Activated CD4-positive, alpha-beta memory T cell treated with anti-CD3 and anti-CD28 coated beads, Interleukin-2, amount 10 ng/mL, durations not matched to agents 7 days and 5 days (primary cell): ENCODE measurements around the gene CAMK1. TPM values are rescaled to one million over a fixed set of nuclear protein-coding genes. Genes with fewer than 3 reads are reported as not detected.

Source experiments
- CTCF ChIA-PET: fragments of 350-600 bp; sonication (Branson Sonifier 250); formaldehyde crosslinking; loops from one replicate; lab custom pipeline; 2021; ENCODE audit warnings: antibody characterized with exemption, inconsistent platforms; lab: Charles Lee
- POLR2A ChIA-PET: fragments of 350-600 bp; sonication (Branson Sonifier 250); formaldehyde crosslinking; loops from one replicate; lab custom pipeline; 2021; ENCODE audit warnings: antibody characterized with exemption; lab: Charles Lee
- DNase-seq: peaks from one replicate; pipeline ENCODE4 v3.0.0-alpha.2; 2020
- H3K27ac Mint-ChIP-seq: one replicate; pipeline ENCODE4 v1.8.0; 2021; ENCODE audit warnings: mild to moderate bottlenecking, mixed read lengths
- H3K27me3 Mint-ChIP-seq: one replicate; pipeline ENCODE4 v1.8.0; 2021; ENCODE audit warnings: mixed read lengths
- H3K36me3 Mint-ChIP-seq: one replicate; pipeline ENCODE4 v1.8.0; 2021; ENCODE audit warnings: low read depth, mixed read lengths
- H3K4me1 Mint-ChIP-seq: one replicate; pipeline ENCODE4 v1.8.0; 2021; ENCODE audit warnings: mixed read lengths
- H3K4me3 Mint-ChIP-seq: one replicate; pipeline ENCODE4 v1.8.0; 2021; ENCODE audit warnings: mild to moderate bottlenecking, mixed read lengths
- H3K9me3 Mint-ChIP-seq: one replicate; pipeline ENCODE4 v1.8.0; 2021; ENCODE audit warnings: mixed read lengths
- total RNA-seq, 2 experiments: library from RNA; stranded (reverse); gene quantifications; one replicate each; pipeline ENCODE4 v1.2.3, GENCODE V29; 2021

CAMK1 gene
- total RNA-seq, 2 experiments from 2014 or later, result 18.5 to 20.2 TPM

GRCh38 chr3:9768141-9768775 lies 1.5 kb downstream of the CAMK1 start:
- ChIA-PET CTCF (interaction anchor here (0.7 to 3.3 kb wide), 2 partner anchors 15 to 41 kb away, joined by 3 to 10 read pairs; no protein-coding TSS in a partner anchor), POLR2A (interaction anchor here (1.0 to 5.2 kb wide), 8 partner anchors 13 to 46 kb away, joined by 3 to 25 read pairs (median 14); partner anchors contain the start of genes ARPC4, BRPF1, OGG1 and TADA3)
- peaks cover 40% of the 10 kb centered on the region for H3K4me1 Mint-ChIP-seq
- H3K9me3 Mint-ChIP-seq, result no peaks in the 10 kb centered on the region
- H3K4me3 Mint-ChIP-seq, result no peak overlapping the region
- no peak overlapping the region for H3K27ac Mint-ChIP-seq
- H3K27me3 Mint-ChIP-seq, result no peaks in the 10 kb centered on the region
- DNase-seq, result no peak
- peaks cover 6% of the 10 kb centered on the region for H3K36me3 Mint-ChIP-seq

DNA sequence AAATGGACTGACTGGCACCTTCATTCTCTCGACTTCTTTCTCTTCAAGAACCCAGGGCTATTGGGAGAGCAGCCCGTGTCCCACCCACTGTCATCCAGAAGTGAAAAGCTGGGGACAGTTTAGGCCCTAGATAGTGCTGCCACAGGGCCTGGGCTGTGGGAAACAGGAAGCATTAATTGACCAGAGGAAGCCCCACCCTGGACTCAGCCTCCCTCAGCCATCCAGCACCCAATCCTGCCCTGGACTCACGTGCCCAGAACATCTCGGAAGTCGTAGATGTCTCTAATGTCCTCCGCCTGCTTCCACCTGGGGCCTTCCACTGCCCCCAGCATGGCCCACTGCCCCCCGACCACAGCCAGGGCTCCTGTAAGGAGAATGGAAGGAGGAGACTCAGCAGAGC lies 2.3 kb downstream of the CAMK1 start:
- Mint-ChIP-seq H3K36me3 (peaks cover 6% of the 10 kb centered on the region), H3K27me3 (no peaks in the 10 kb centered on the region)
- POLR2A ChIA-PET, result interaction anchor here (1.2 to 5.2 kb wide), 4 partner anchors 9 to 25 kb away, joined by 3 to 25 read pairs (median 18); partner anchors contain the start of genes ARPC4 and TADA3

GRCh38 chr3:9765865-9766264 lies 3.9 kb downstream of the CAMK1 start:
- DNase-seq, result no peak
- H3K4me3 Mint-ChIP-seq, result no peak overlapping the region
- H3K9me3 Mint-ChIP-seq, result no peaks in the 10 kb centered on the region
- peaks cover 9% of the 10 kb centered on the region for H3K36me3 Mint-ChIP-seq
- POLR2A ChIA-PET, result interaction anchor here (1.8 to 2.2 kb wide), 2 partner anchors 15 to 27 kb away, joined by 6 to 7 read pairs; partner anchors contain the start of gene ARPC4
- peaks cover 40% of the 10 kb centered on the region for H3K4me1 Mint-ChIP-seq
- H3K27me3 Mint-ChIP-seq, result no peaks in the 10 kb centered on the region
- H3K27ac Mint-ChIP-seq, result no peak overlapping the region
- CTCF ChIA-PET, result no interaction called here

More for the DNA sequence above, 2.3 kb downstream of the CAMK1 start:
- H3K9me3 Mint-ChIP-seq, result no peaks in the 10 kb centered on the region
- CTCF ChIA-PET, result no interaction called here
- peaks cover 40% of the 10 kb centered on the region for H3K4me1 Mint-ChIP-seq
- H3K27ac Mint-ChIP-seq, result no peak overlapping the region
- H3K4me3 Mint-ChIP-seq, result no peak overlapping the region
- no peak for DNase-seq

DNA sequence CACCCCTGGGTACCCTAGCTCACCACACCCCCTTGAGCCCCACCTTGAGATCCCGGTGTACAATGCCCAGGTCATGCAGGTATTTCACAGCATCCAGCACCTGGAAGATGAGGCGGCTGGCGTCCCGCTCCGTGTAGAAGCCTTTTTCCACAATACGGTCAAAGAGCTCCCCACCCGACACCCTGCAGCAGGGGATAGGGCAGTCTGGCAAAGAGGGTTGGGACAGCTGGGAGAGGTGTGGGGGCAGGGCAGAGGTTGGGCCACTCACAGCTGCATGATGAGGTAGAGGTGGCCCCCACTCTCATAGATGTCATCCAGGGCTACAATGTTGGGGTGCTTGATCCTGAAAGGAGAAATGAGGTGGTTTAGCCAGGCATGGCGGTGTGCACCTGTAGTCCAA lies 6.9 kb downstream of the CAMK1 start:
- Mint-ChIP-seq H3K4me1 (peaks cover 14% of the 10 kb centered on the region), H3K9me3 (no peaks in the 10 kb centered on the region), H3K27ac (no peak overlapping the region), H3K27me3 (no peaks in the 10 kb centered on the region), H3K36me3 (peaks cover 31% of the 10 kb centered on the region), H3K4me3 (no peak overlapping the region)
- ChIA-PET POLR2A (interaction anchor here (1.2 to 2.8 kb wide), 3 partner anchors 8 to 13 kb away, joined by 3 to 13 read pairs (median 5); partner anchors contain the start of gene OGG1), CTCF (interaction anchor here (0.6 to 1.3 kb wide), 4 partner anchors 10 to 65 kb away, joined by 3 to 4 read pairs (median 3); partner anchors contain the start of gene OGG1)
- DNase-seq, result no peak

GRCh38 chr3:9761919-9762318 lies 7.8 kb downstream of the CAMK1 start:
- Mint-ChIP-seq H3K36me3 (peaks cover 34% of the 10 kb centered on the region), H3K27ac (no peak overlapping the region), H3K9me3 (no peaks in the 10 kb centered on the region), H3K4me3 (no peak overlapping the region), H3K27me3 (no peaks in the 10 kb centered on the region), H3K4me1 (peaks cover 5% of the 10 kb centered on the region)
- DNase-seq, result no peak
- POLR2A ChIA-PET, result interaction anchor here (1.3 to 2.8 kb wide), 2 partner anchors 9 to 12 kb away, joined by 5 to 13 read pairs; partner anchors contain the start of gene OGG1
- CTCF ChIA-PET, result no interaction called here

DNA sequence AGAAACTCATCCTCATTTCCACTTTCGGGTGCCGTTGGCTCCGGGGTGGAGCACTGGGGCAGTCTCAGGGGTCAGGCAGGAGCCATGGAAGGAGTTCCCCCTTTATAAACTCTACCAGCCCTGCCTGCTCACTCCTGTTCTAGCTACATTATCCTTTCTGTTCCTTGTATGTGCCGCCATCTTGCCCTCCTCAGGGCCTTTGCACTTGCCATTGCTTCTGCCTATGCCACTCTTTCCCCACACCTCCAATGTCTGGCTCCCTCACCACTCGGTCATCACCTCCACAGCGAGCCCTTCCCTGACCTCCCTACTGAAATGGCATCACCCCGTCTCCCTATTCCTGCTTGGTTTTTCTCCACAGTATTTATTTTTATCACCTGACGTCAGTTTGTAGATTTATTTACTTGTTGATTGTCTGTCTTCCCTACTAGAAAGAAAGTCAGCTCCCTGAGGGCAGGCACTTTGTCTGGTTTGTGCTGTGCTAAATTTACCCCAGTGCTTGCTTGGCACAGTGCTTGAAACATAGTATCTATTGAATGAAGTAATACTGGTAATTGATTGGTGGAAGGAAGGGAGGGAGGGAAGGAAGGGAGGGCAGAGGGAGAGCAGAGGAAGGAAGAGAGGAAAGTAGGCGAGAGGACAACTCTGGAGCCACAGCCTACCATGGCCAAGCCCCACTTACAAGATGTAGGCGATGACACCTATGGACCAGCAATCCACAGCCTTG lies 8.8 kb downstream of the CAMK1 start:
- peaks cover 43% of the 10 kb centered on the region for H3K36me3 Mint-ChIP-seq
- peaks cover 3% of the 10 kb centered on the region for H3K4me1 Mint-ChIP-seq
- CTCF ChIA-PET, result interaction anchor here (1.1 kb wide), 1 partner anchor 171 kb away, joined by 3 read pairs; no protein-coding TSS in a partner anchor
- DNase-seq, result no peak
- POLR2A ChIA-PET, result interaction anchor here (3.0 kb wide), 1 partner anchor 11 kb away, joined by 12 read pairs; the partner anchor contains the start of gene OGG1
- H3K9me3 Mint-ChIP-seq, result no peaks in the 10 kb centered on the region
- H3K27me3 Mint-ChIP-seq, result no peaks in the 10 kb centered on the region
- no peak overlapping the region for H3K4me3 Mint-ChIP-seq
- H3K27ac Mint-ChIP-seq, result no peak overlapping the region

DNA sequence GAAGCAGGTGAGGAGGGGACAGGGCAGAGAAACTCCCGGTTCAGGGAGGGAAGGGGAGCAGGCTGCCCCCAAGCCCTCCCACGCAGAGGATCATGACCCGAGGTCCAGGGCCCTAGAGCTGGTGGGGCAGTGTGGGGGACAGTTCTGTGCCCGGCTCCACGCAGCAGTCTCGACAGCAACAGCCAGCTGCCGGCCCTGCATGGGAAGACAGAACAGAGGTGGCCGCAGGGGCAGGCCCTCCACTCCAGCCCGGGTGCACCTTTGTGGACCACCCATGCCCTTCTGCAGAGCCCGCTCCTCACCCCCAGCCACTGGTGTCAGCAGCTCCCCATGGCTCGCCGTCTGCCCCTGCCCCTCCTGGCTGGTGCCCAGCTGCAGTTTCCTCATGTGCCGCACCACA lies 12.3 kb downstream of the CAMK1 start:
- Mint-ChIP-seq H3K36me3 (peaks cover 50% of the 10 kb centered on the region), H3K27ac (no peak overlapping the region), H3K4me3 (no peak overlapping the region), H3K27me3 (no peaks in the 10 kb centered on the region), H3K4me1 (peaks cover 17% of the 10 kb centered on the region), H3K9me3 (no peaks in the 10 kb centered on the region)
- POLR2A ChIA-PET, result no interaction called here
- no peak for DNase-seq
- CTCF ChIA-PET, result no interaction called here

GRCh38 chr3:9754678-9755077 lies 15.1 kb downstream of the CAMK1 start:
- Mint-ChIP-seq H3K9me3 (no peaks in the 10 kb centered on the region), H3K4me3 (peak overlapping the region; percentile 9), H3K4me1 (peaks cover 37% of the 10 kb centered on the region), H3K27me3 (no peaks in the 10 kb centered on the region), H3K36me3 (peaks cover 49% of the 10 kb centered on the region), H3K27ac (peak overlapping the region; percentile 54)
- ChIA-PET POLR2A (interaction anchor here (0.8 to 2.2 kb wide), 10 partner anchors 9 to 509 kb away, joined by 3 to 10 read pairs (median 3); partner anchors contain the start of genes ARPC4, BRPF1, CAMK1 and TADA3), CTCF (interaction anchor here (1.3 kb wide), 1 partner anchor 27 kb away, joined by 3 read pairs; no protein-coding TSS in a partner anchor)
- DNase-seq, result peak; percentile 32

GRCh38 chr3:9750556-9751411 lies 19.0 kb downstream of the CAMK1 start:
- Mint-ChIP-seq H3K27me3 (no peaks in the 10 kb centered on the region), H3K36me3 (peaks cover 62% of the 10 kb centered on the region), H3K4me1 (peaks cover 61% of the 10 kb centered on the region), H3K9me3 (no peaks in the 10 kb centered on the region), H3K27ac (peak overlapping the region; percentile 91), H3K4me3 (peak overlapping the region; percentile 93)
- no peak for DNase-seq
- ChIA-PET POLR2A (interaction anchor here (0.8 to 11.9 kb wide), 17 partner anchors 9 to 351 kb away, joined by 3 to 158 read pairs (median 7); partner anchors contain the start of genes ARPC4, BRPF1, CAMK1 and FANCD2), CTCF (interaction anchor here (0.8 to 2.7 kb wide), 5 partner anchors 14 to 511 kb away, joined by 3 to 11 read pairs (median 3); no protein-coding TSS in a partner anchor)

DNA sequence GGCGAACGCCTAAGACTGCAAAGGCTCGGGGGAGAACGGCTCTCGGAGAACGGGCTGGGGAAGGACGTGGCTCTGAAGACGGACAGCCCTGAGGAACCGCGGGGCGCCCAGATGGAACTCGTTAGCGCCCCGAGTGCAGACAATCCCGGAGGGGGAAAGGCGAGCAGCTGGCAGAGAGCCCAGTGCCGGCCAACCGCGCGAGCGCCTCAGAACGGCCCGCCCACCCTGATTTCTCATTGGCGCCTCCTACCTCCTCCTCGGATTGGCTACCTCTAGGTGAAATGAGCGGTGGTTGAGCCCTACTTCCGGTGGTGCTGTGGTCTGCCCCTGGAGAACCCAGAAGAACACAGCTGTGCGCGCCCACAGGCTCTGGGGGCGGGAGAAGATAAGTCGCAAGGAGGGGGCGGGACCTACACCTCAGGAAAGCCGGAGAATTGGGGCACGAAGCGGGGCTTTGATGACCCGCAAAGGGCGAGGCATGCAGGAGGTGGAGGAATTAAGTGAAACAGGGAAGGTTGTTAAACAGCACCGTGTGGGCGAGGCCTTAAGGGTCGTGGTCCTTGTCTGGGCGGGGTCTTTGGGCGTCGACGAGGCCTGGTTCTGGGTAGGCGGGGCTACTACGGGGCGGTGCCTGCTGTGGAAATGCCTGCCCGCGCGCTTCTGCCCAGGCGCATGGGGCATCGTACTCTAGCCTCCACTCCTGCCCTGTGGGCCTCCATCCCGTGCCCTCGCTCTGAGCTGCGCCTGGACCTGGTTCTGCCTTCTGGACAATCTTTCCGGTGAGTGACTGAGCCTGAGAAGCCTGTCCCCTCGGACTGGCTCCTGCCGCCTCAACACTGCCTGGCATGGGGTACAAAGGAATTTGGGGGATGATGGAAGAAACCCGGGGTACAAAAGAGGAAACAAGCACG lies 19.8 kb downstream of the CAMK1 start, which contains the start of gene OGG1:
Gene OGG1 (plus strand): TSS at position 308 of the 911 bp plus-strand sequence. CDS start 335 bp downstream, at position 643.
- H3K9me3 Mint-ChIP-seq, result no peaks in the 10 kb centered on the region
- peak within 1 kb of the TSS; percentile 91 for H3K27ac Mint-ChIP-seq
- H3K36me3 Mint-ChIP-seq, result peaks cover 65% of the 10 kb centered on the region
- DNase-seq, result peak; percentile 98
- peaks cover 58% of the 10 kb centered on the region for H3K4me1 Mint-ChIP-seq
- H3K4me3 Mint-ChIP-seq, result peak within 1 kb of the TSS; percentile 93
- H3K27me3 Mint-ChIP-seq, result no peaks in the 10 kb centered on the region
- ChIA-PET CTCF (interaction anchor here (0.5 to 2.7 kb wide), 9 partner anchors 14 to 397 kb away, joined by 3 to 11 read pairs (median 4); partner anchors contain the start of genes ARPC4 and TADA3), POLR2A (interaction anchor here (0.8 to 11.9 kb wide), 14 partner anchors 10 to 353 kb away, joined by 3 to 158 read pairs (median 12); partner anchors contain the start of genes ARPC4, BRPF1, CAMK1 and FANCD2)

DNA sequence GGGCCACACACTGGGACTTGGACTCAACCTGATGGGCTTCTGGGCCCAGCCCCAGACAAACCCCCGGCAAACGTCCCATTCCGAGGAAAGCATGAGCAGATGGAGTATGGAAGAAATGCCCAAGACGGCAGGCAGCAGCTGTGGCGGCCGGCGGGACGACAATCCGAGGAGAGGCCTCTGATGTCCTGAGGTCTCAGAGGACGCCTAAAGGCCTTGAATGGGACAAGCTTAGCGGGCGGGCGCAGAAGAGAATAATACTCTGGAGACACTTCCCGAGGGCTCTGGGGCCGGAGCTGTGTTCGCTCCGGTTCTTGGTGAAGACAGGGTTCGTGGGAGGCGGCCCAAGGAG lies 20.5 kb downstream of the CAMK1 start:
- Mint-ChIP-seq H3K27me3 (no peaks in the 10 kb centered on the region), H3K4me3 (peak overlapping the region; percentile 93), H3K36me3 (peaks cover 67% of the 10 kb centered on the region), H3K27ac (peak overlapping the region; percentile 91), H3K4me1 (peaks cover 52% of the 10 kb centered on the region), H3K9me3 (no peaks in the 10 kb centered on the region)
- ChIA-PET POLR2A (interaction anchor here (0.9 to 11.9 kb wide), 10 partner anchors 10 to 353 kb away, joined by 3 to 158 read pairs (median 12); partner anchors contain the start of genes ARPC4, BRPF1, CAMK1 and FANCD2), CTCF (interaction anchor here (0.7 to 2.7 kb wide), 7 partner anchors 14 to 396 kb away, joined by 3 to 11 read pairs (median 4); partner anchors contain the start of genes ARPC4 and TADA3)
- DNase-seq, result no peak
